ENCODE results near the gene DNMBP.

- no peak for TF ChIP-seq EZH2phosphoT487 (IDR thresholded peaks at IDR 0.05)
- no peak for TF ChIP-seq CTCF (IDR thresholded peaks at IDR 0.05)
- no peak for TF ChIP-seq EZH2 (IDR thresholded peaks at IDR 0.05)
Observed at GRCh38 chr10:99930731-99931550, 78.8 kb downstream of the DNMBP start.

Measured in neural progenitor cell (in vitro differentiated cells).